ENCODE data around the gene SLC25A21.

GRCh38 chr14:37060496-37061260 lies 111.7 kb downstream of the SLC25A21 start:
- no peak for TF ChIP-seq POLR2A (IDR thresholded peaks at IDR 0.05)
- TF ChIP-seq CTCF (IDR thresholded peaks at IDR 0.05): no peak
